ENCODE results near the gene CMIP.
"Not testable (repeated sequence)": the region's sequence is repeated elsewhere in the genome, so short reads cannot be mapped to it uniquely, and the experiment has no call there.

CMIP gene

GRCh38 chr16:81571175-81571574 is 126.6 kb downstream of the CMIP start:
- DNase-seq = no peak

GRCh38 chr16:81571592-81572385 is 127.2 kb downstream of the CMIP start:
- no peak for DNase-seq

- DNase-seq = no peak
These were observed 128.0 kb downstream of the CMIP start for GRCh38 chr16:81572386-81573144.

GRCh38 chr16:81573533-81574020 is 129.0 kb downstream of the CMIP start:
- no peak for DNase-seq

GRCh38 chr16:81574168-81574567 is 129.6 kb downstream of the CMIP start:
- DNase-seq = no peak

GRCh38 chr16:81575307-81575706 is 130.7 kb downstream of the CMIP start:
- DNase-seq = no peak

GRCh38 chr16:81575834-81576233 is 131.2 kb downstream of the CMIP start:
- DNase-seq = no peak

GRCh38 chr16:81576696-81577095 is 132.1 kb downstream of the CMIP start:
- DNase-seq = no peak

GRCh38 chr16:81577272-81577671 is 132.7 kb downstream of the CMIP start:
- not testable (repeated sequence) for DNase-seq

GRCh38 chr16:81578076-81578475 is 133.5 kb downstream of the CMIP start:
- no peak for DNase-seq

GRCh38 chr16:81578636-81579413 is 134.2 kb downstream of the CMIP start:
- no peak for DNase-seq

- no peak for DNase-seq
These were observed 136.5 kb downstream of the CMIP start for GRCh38 chr16:81581107-81581506.

- no peak for DNase-seq
These were observed 138.2 kb downstream of the CMIP start for GRCh38 chr16:81582655-81583441.

- no peak for DNase-seq
These were observed 139.5 kb downstream of the CMIP start for GRCh38 chr16:81583893-81584631.

GRCh38 chr16:81585785-81586184 is 141.2 kb downstream of the CMIP start:
- DNase-seq = no peak

GRCh38 chr16:81586417-81586816 is 141.8 kb downstream of the CMIP start:
- DNase-seq = no peak

GRCh38 chr16:81586977-81587625 is 142.5 kb downstream of the CMIP start:
- no peak for DNase-seq

GRCh38 chr16:81587626-81588160 is 143.1 kb downstream of the CMIP start:
- no peak for DNase-seq

GRCh38 chr16:81588326-81589081 is 143.9 kb downstream of the CMIP start:
- no peak for DNase-seq
